A673 (cell line): ENCODE measurements around the gene B3GNT7.

ENCODE experiments used
- CTCF ChIP-seq: fragments of 300-800, 200-600 bp; sonication (generic); conservative IDR thresholded peaks from 2 replicates; pipeline ENCODE4 v1.5.1; 2017; ENCODE audit warnings: low read depth, mild to moderate bottlenecking, antibody characterized with exemption, low read length, moderate library complexity, mixed read lengths
- EZH2 ChIP-seq: fragments of 200-600 bp; sonication (generic); IDR thresholded peaks from 2 replicates; pipeline ENCODE4 v1.6.1; 2017; ENCODE audit warnings: borderline replicate concordance, low read depth, mild to moderate bottlenecking, mixed read lengths, antibody characterized with exemption, low read length; ENCODE audit not compliant: poor library complexity, severe bottlenecking

- TF ChIP-seq CTCF (no peak), EZH2 (no peak)
Observed at GRCh38 chr2:231379266-231380215, 16.0 kb upstream of the B3GNT7 start.
